Endothelial cell of umbilical vein (primary cell): ENCODE data around the gene NSD1. TPM values are rescaled to one million over a fixed set of nuclear protein-coding genes. Genes with fewer than 3 reads are reported as not detected.

Experiments
- BruUV-seq: library from RNA; stranded (reverse); fragments of 400-500 nt; replicated peaks from 2 replicates; lab custom pipeline; 2021; lab: Mats Ljungman, UMichigan
- CTCF ChIA-PET: fragments of 300-600, 350-600 bp; sonication (Branson Sonifier 250); formaldehyde crosslinking; loops from one replicate; lab custom pipeline; 2021; ENCODE audit warnings: antibody characterized with exemption, inconsistent platforms; lab: Charles Lee
- POLR2A ChIA-PET: fragments of 300-600, 350-600 bp; sonication (Branson Sonifier 250); formaldehyde crosslinking; loops from one replicate; lab custom pipeline; 2021; ENCODE audit warnings: antibody characterized with exemption, inconsistent platforms; lab: Charles Lee
- DNase-seq: peaks from one replicate; pipeline ENCODE4 v3.0.0-alpha.2; 2011; ENCODE audit warnings: low read depth, low spot score
- FAIRE-seq: peaks from 2 replicates; lab custom pipeline; 2011; peaks lifted over from hg19 to GRCh38; lab: Jason Lieb, UNC
- H2AFZ ChIP-seq: 2 replicates; pipeline ENCODE4 v1.6.0; 2012; ENCODE audit warnings: low read depth, low read length, control low read depth, inconsistent platforms
- H3K27ac ChIP-seq: 2 replicates; pipeline ENCODE4 v1.5.1; 2011; ENCODE audit warnings: low read depth, mild to moderate bottlenecking, control low read depth, low read length, moderate library complexity; ENCODE audit not compliant: insufficient read depth
- H3K27me3 ChIP-seq, 2 experiments: 2 replicates each; pipeline versions ENCODE4 v1.6.0 to v1.6.1; 2011; ENCODE audit warnings: low read length in 2 of 2, mixed read lengths in 1 of 2; ENCODE audit not compliant: control insufficient read depth in 2 of 2, insufficient read depth in 2 of 2
- H3K36me3 ChIP-seq, 2 experiments: 2 replicates in 1 of 2; 3 replicates in 1 of 2; pipeline ENCODE4 v1.5.1; 2011; ENCODE audit warnings: low read length in 2 of 2, mild to moderate bottlenecking in 1 of 2, moderate library complexity in 1 of 2; ENCODE audit not compliant: control insufficient read depth in 2 of 2, insufficient read depth in 2 of 2; ENCODE audit errors: extremely low read depth in 1 of 2
- H3K4me1 ChIP-seq: 3 replicates; pipeline ENCODE4 v1.5.1; 2011; ENCODE audit warnings: mild to moderate bottlenecking, low read length; ENCODE audit not compliant: control insufficient read depth, insufficient read depth; ENCODE audit errors: extremely low read depth
- H3K4me2 ChIP-seq: 2 replicates; pipeline ENCODE4 v1.6.1; 2011; ENCODE audit warnings: low read length, control low read depth, mixed read lengths; ENCODE audit not compliant: insufficient read depth
- H3K4me3 ChIP-seq, 3 experiments: fragments of 200-600 bp in 1 of 3; sonication (generic), shearing (Covaris generic) in 1 of 3; replicated peaks in 1 of 3; 2 replicates each; pipeline ENCODE4 v1.5.1; 2011 to 2016; ENCODE audit warnings: control low read depth in 3 of 3, low read length in 3 of 3, mild to moderate bottlenecking in 2 of 3, inconsistent platforms in 1 of 3, low read depth in 1 of 3, moderate library complexity in 1 of 3; ENCODE audit not compliant: insufficient read depth in 1 of 3
- H3K79me2 ChIP-seq: 2 replicates; pipeline ENCODE4 v1.6.0; 2012; ENCODE audit warnings: low read length, inconsistent platforms; ENCODE audit not compliant: control insufficient read depth, insufficient read depth
- H3K9ac ChIP-seq: replicated peaks from 2 replicates; pipeline ENCODE3; 2011; ENCODE audit warnings: low read length, control low read depth; ENCODE audit not compliant: insufficient read depth; ENCODE audit errors: extremely low read depth
- H3K9me1 ChIP-seq: replicated peaks from 3 replicates; pipeline ENCODE4 v1.6.0; 2011; ENCODE audit warnings: mild to moderate bottlenecking, low read length; ENCODE audit not compliant: control insufficient read depth, insufficient read depth; ENCODE audit errors: extremely low read depth
- H3K9me3 ChIP-seq: replicated peaks from 2 replicates; pipeline ENCODE4 v1.5.1; 2012; ENCODE audit warnings: low read length, inconsistent platforms; ENCODE audit not compliant: control insufficient read depth, insufficient read depth
- H4K20me1 ChIP-seq: replicated peaks from 2 replicates; pipeline ENCODE3; 2011; ENCODE audit warnings: mild to moderate bottlenecking, low read length; ENCODE audit not compliant: control insufficient read depth, insufficient read depth; ENCODE audit errors: extremely low read depth
- FOS ChIP-seq: IDR thresholded peaks from 2 replicates; pipeline ENCODE4 v1.6.1; 2011; ENCODE audit warnings: mild to moderate bottlenecking, low read length, moderate library complexity, borderline replicate concordance; ENCODE audit not compliant: insufficient read depth
- JUN ChIP-seq: IDR thresholded peaks from 2 replicates; pipeline ENCODE4 v1.6.1; 2011; ENCODE audit warnings: borderline replicate concordance, low read depth; ENCODE audit not compliant: insufficient read length, insufficient read depth
- MYC ChIP-seq: IDR thresholded peaks from one replicate; pipeline ENCODE4 v1.6.1; 2011; ENCODE audit warnings: mild to moderate bottlenecking, low read depth, low read length
- POLR2A ChIP-seq: IDR thresholded peaks from 2 replicates; pipeline ENCODE4 v1.6.1; 2012; ENCODE audit warnings: low read depth, mild to moderate bottlenecking, control low read depth, low read length
- POLR2AphosphoS5 ChIP-seq: IDR thresholded peaks from 2 replicates; pipeline ENCODE4 v1.6.1; 2012; ENCODE audit warnings: low read depth, mild to moderate bottlenecking, control low read depth, low read length, moderate library complexity; ENCODE audit not compliant: insufficient read depth
- dilution Hi-C: fragments of 300-500 bp; cut with MboI; formaldehyde crosslinking; loops from one replicate; pipeline ENCODE4 v1.15.0; 2019; ENCODE audit warnings: low sequenced_read_pairs; ENCODE audit not compliant: extremely low pct_ligation_motif_present
- intact Hi-C: fragments of 100-400 bp; cut with micrococcal nuclease; formaldehyde crosslinking; loops from one replicate; pipeline ENCODE4 v1.10.0; 2022
- polyA plus RNA-seq, 4 experiments: library from polyadenylated mRNA; depleted of rRNA in 3 of 4; stranded (reverse) in 3 of 4; unstranded in 1 of 4; fragments of >200 nt; gene quantifications; 2 replicates each; pipeline versions ENCODE4 v1.2.1 to v1.2.3, GENCODE V29; 2011 to 2012; ENCODE audit warnings: missing spikeins in 1 of 4
- total RNA-seq: library from RNA; stranded (reverse); gene quantifications from 2 replicates; pipeline ENCODE4 v1.2.3, GENCODE V29; 2021
- TF ChIP-seq, protein P1 (sequence below): IDR thresholded peaks from 2 replicates; pipeline ENCODE4 v1.6.1; 2011; ENCODE audit not compliant: insufficient read depth, insufficient read length
- TF ChIP-seq, protein P2 (sequence below), 2 donors: IDR thresholded peaks; 1 replicate in 1 of 2; 2 replicates in 1 of 2; pipeline ENCODE4 v1.5.1; 2011; ENCODE audit warnings: low read length in 2 of 2, mild to moderate bottlenecking in 2 of 2, moderate library complexity in 2 of 2, control low read depth in 1 of 2, inconsistent platforms in 1 of 2, low read depth in 1 of 2; ENCODE audit not compliant: insufficient read depth in 1 of 2; ENCODE audit errors: extremely low read depth in 1 of 2

The NSD1 gene
- total and polyA plus RNA-seq, 2 donors (not counting 3 experiments of a cell fraction or from before 2014, with no cell fraction given): 14.4 to 90.4 TPM

DNA sequence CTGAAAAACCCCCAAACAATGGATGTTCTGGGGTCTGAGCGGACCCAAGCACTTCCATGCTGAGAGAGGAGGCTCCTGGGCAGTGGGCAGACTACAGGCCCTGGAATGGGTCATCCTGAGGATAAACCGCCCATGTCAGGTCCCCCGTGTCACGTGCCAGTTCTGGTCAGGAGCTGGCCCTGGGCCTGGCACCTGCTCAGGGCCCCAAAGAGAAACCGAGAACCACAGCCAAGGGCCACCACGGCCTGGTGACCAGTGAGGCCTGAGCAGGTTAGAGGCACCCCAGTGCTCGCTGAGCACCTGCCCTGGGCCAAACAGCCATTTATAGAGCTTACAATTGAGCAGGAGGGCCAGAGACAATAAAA lies 202.1 kb downstream of the NSD1 start:
- dilution Hi-C loops: no loop called here
- ChIA-PET POLR2A (no interaction called here), CTCF (interaction anchor here (0.7 to 2.4 kb wide), 7 partner anchors 8 to 221 kb away, joined by 3 to 7 read pairs (median 5); no protein-coding TSS in a partner anchor)
- FAIRE-seq (no peak), DNase-seq (no peak)
- intact Hi-C loops: loop anchor here (1.0 kb wide), 1 partner anchor 17 kb away; no protein-coding TSS in a partner anchor
- no TSS peak for BruUV-seq
- TF ChIP-seq FOS: no peak
- TF ChIP-seq POLR2AphosphoS5: no peak
- no peak for TF ChIP-seq POLR2A
- TF ChIP-seq, protein P1, sequence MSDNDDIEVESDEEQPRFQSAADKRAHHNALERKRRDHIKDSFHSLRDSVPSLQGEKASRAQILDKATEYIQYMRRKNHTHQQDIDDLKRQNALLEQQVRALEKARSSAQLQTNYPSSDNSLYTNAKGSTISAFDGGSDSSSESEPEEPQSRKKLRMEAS: no peak
- TF ChIP-seq, protein P2, sequence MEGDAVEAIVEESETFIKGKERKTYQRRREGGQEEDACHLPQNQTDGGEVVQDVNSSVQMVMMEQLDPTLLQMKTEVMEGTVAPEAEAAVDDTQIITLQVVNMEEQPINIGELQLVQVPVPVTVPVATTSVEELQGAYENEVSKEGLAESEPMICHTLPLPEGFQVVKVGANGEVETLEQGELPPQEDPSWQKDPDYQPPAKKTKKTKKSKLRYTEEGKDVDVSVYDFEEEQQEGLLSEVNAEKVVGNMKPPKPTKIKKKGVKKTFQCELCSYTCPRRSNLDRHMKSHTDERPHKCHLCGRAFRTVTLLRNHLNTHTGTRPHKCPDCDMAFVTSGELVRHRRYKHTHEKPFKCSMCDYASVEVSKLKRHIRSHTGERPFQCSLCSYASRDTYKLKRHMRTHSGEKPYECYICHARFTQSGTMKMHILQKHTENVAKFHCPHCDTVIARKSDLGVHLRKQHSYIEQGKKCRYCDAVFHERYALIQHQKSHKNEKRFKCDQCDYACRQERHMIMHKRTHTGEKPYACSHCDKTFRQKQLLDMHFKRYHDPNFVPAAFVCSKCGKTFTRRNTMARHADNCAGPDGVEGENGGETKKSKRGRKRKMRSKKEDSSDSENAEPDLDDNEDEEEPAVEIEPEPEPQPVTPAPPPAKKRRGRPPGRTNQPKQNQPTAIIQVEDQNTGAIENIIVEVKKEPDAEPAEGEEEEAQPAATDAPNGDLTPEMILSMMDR (IDR thresholded peaks at IDR 0.05; ENCODE audit: extremely low read depth in 1 of 2, insufficient read depth in 1 of 2, low read depth in 1 of 2, low read length in 2 of 2): no peak
- TF ChIP-seq JUN: no peak
- no peak for TF ChIP-seq MYC
- Histone ChIP-seq H3K4me2 (no peak overlapping the region), H3K79me2 (peaks cover 8% of the 10 kb centered on the region), H3K4me3 (no peak overlapping the region), H3K36me3 (peaks cover 0 to 61% of the 10 kb centered on the region in 2 experiments), H3K9me1 (no peaks in the 10 kb centered on the region), H3K9me3 (no peaks in the 10 kb centered on the region), H2AFZ (no peak overlapping the region), H3K27me3 (no peaks in the 10 kb centered on the region), H4K20me1 (no peaks in the 10 kb centered on the region), H3K4me1 (no peaks in the 10 kb centered on the region), H3K9ac (no peak overlapping the region), H3K27ac (no peak overlapping the region)
